Cardiac fibroblast (primary cell): Measurements from ENCODE around the gene TFPT.

ENCODE experiments used
- DNase-seq, 2 donors: peaks; one replicate each; pipeline versions ENCODE4 v3.0.0 to v3.0.0-alpha.2; 2010; ENCODE audit warnings: low read depth in 2 of 2
- H3K4me3 ChIP-seq, 2 donors: replicated peaks in 1 of 2; 1 replicate in 1 of 2; 2 replicates in 1 of 2; pipeline ENCODE4 v1.5.1; 2011; ENCODE audit warnings: low read depth in 2 of 2, low read length in 2 of 2, mild to moderate bottlenecking in 2 of 2, moderate library complexity in 1 of 2
- CTCF ChIP-seq: IDR thresholded peaks from one replicate; pipeline ENCODE4 v1.5.1; 2011; ENCODE audit warnings: low read depth, mild to moderate bottlenecking, low read length, inconsistent platforms

Gene TFPT

GRCh38 chr19:54074851-54075250 lies 40.6 kb downstream of the TFPT start:
- H3K4me3 ChIP-seq = no peak overlapping the region
- TF ChIP-seq CTCF = no peak
- no peak for DNase-seq

- no peak overlapping the region for H3K4me3 ChIP-seq
- no peak for TF ChIP-seq CTCF
- DNase-seq = no peak
Measured at GRCh38 chr19:54073829-54074228, 41.6 kb downstream of the TFPT start.

- H3K4me3 ChIP-seq = no peak overlapping the region
- DNase-seq = no peak
- TF ChIP-seq CTCF = no peak
Measured at GRCh38 chr19:54069470-54069869, 46.0 kb downstream of the TFPT start.

GRCh38 chr19:54063350-54064116 lies 51.9 kb downstream of the TFPT start, which contains the start of gene VSTM1:
Gene VSTM1, minus strand, starts transcription at chr19:54063897. Its CDS starts 120 bp downstream, at chr19:54063777.
- no peak for DNase-seq
- no peak for TF ChIP-seq CTCF
- no peak within 1 kb of the TSS for H3K4me3 ChIP-seq

GRCh38 chr19:54062643-54063042 lies 52.8 kb downstream of the TFPT start:
- no peak for DNase-seq
- no peak for TF ChIP-seq CTCF
- no peak overlapping the region for H3K4me3 ChIP-seq
